Measurements from ENCODE around the gene HSPBP1. TPM values are rescaled to one million over a fixed set of nuclear protein-coding genes. Genes with fewer than 3 reads are reported as not detected.
A peak's percentile ranks its signal among the peaks of the same experiment; 100 is the strongest.

The HSPBP1 gene
- total and polyA plus RNA-seq, 9 of the 15 experiments (the other 6 are each of a cell fraction or from before 2014, with no cell fraction given): 0.83 to 81.3 (median 21.8) TPM

DNA sequence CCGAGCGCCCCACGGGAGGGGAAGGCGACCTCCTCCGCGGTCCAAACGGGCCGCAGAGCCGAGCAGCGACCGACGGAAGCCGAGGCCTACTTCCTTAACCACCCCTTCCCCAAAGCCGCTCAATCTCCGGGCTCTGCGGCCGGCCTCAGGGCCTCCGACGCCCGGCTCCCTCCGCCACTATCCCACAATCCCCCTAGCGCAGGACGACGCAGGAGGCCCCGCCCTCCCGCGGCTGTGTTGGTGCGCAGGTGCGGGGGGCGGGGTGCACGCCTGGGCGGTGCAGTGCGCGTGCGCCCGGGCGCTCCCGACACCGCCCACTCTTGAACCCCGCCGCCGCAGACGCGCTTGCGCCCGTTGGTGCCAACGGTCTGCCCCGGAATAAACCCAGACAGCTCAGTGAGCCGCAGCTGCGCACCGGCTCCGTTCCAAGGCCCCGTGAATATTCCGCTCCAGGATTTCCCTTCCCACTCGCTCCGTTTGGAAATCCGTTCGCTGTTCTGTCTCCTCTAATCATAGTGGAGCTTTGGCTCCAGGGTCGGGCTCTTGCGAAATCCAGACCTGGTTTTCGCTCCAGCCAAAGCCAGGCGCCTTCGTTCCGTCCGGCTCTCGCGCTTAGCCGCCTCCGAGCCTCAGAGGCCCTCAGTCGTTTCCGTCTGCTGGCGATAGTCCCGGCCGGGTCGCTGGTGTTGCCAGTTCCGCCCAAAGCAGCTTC, 20.9 kb downstream of the HSPBP1 start, which contains the start of gene PPP6R1 (continued):
- TF ChIP-seq MYBL2 (IDR thresholded peaks at IDR 0.05; ENCODE audit: low read depth) (peak; percentile 34; the same call in 1 of the 2 replicates), MYBL2 (CRISPR knock-in tag; IDR thresholded peaks at IDR 0.05; ENCODE audit: borderline replicate concordance) (no peak), GABPA (tag; conservative IDR thresholded peaks at IDR 0.05; ENCODE audit: low read depth) (peak; percentile 83), TCFL5 (CRISPR knock-in tag; conservative IDR thresholded peaks at IDR 0.05) (no peak), ATF7 (IDR thresholded peaks at IDR 0.05) (peak; percentile 96), KAT7 (CRISPR knock-in tag; IDR thresholded peaks at IDR 0.05; ENCODE audit: borderline replicate concordance) (peak; percentile 40; the same call in 1 of the 2 replicates), KHSRP (IDR thresholded peaks at IDR 0.05) (no peak), ZNF3 (CRISPR knock-in tag; IDR thresholded peaks at IDR 0.05) (no peak), ZNF133 (CRISPR knock-in tag; IDR thresholded peaks at IDR 0.05) (no peak), DNMT1 (IDR thresholded peaks at IDR 0.05) (no peak), RNF219 (CRISPR knock-in tag; IDR thresholded peaks at IDR 0.05) (no peak), DACH1 (IDR thresholded peaks at IDR 0.05; ENCODE audit: partially characterized antibody) (peak; percentile 69), MTA2 (IDR thresholded peaks at IDR 0.05; ENCODE audit: low read depth) (peak; percentile 31; the same call in 1 of the 2 replicates), KLF6 (CRISPR knock-in tag; IDR thresholded peaks at IDR 0.05; ENCODE audit: borderline replicate concordance) (no peak), SMAD2 (IDR thresholded peaks at IDR 0.05; ENCODE audit: low read depth, low read length) (no peak), CBX5 (IDR thresholded peaks at IDR 0.05; ENCODE audit: borderline replicate concordance, low read depth) (0 out of 2 replicates have a peak, but pooled peaks have one; percentile 28), PCBP2 (IDR thresholded peaks at IDR 0.05; ENCODE audit: low read depth, low read length, poor library complexity, severe bottlenecking) (no peak), FOXK1 (CRISPR knock-in tag; IDR thresholded peaks at IDR 0.05; ENCODE audit: borderline replicate concordance) (0 out of 2 replicates have a peak, but pooled peaks have one; percentile 28), PHF8 (IDR thresholded peaks at IDR 0.05; ENCODE audit: borderline replicate concordance, low read length) (peak; percentile 72), ZKSCAN8 (CRISPR knock-in tag; IDR thresholded peaks at IDR 0.05) (no peak)
- TF ChIP-seq, protein P1, sequence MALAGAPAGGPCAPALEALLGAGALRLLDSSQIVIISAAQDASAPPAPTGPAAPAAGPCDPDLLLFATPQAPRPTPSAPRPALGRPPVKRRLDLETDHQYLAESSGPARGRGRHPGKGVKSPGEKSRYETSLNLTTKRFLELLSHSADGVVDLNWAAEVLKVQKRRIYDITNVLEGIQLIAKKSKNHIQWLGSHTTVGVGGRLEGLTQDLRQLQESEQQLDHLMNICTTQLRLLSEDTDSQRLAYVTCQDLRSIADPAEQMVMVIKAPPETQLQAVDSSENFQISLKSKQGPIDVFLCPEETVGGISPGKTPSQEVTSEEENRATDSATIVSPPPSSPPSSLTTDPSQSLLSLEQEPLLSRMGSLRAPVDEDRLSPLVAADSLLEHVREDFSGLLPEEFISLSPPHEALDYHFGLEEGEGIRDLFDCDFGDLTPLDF (CRISPR knock-in tag; IDR thresholded peaks at IDR 0.05): peak; percentile 82
- TF ChIP-seq, protein P2, sequence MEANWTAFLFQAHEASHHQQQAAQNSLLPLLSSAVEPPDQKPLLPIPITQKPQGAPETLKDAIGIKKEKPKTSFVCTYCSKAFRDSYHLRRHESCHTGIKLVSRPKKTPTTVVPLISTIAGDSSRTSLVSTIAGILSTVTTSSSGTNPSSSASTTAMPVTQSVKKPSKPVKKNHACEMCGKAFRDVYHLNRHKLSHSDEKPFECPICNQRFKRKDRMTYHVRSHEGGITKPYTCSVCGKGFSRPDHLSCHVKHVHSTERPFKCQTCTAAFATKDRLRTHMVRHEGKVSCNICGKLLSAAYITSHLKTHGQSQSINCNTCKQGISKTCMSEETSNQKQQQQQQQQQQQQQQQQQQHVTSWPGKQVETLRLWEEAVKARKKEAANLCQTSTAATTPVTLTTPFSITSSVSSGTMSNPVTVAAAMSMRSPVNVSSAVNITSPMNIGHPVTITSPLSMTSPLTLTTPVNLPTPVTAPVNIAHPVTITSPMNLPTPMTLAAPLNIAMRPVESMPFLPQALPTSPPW (CRISPR knock-in tag; IDR thresholded peaks at IDR 0.05): peak; percentile 84
- TF ChIP-seq, protein P3, sequence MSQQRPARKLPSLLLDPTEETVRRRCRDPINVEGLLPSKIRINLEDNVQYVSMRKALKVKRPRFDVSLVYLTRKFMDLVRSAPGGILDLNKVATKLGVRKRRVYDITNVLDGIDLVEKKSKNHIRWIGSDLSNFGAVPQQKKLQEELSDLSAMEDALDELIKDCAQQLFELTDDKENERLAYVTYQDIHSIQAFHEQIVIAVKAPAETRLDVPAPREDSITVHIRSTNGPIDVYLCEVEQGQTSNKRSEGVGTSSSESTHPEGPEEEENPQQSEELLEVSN (IDR thresholded peaks at IDR 0.05; ENCODE audit: borderline replicate concordance in 1 of 2, extremely low read depth in 1 of 2, insufficient read depth in 1 of 2, insufficient read length in 1 of 2, low read depth in 1 of 2, low read length in 1 of 2, poor library complexity in 1 of 2, severe bottlenecking in 1 of 2): peak in 1 of 2 experiments; percentile 82
